ENCODE measurements around the gene MYH11. TPM values are rescaled to one million over a fixed set of nuclear protein-coding genes. Genes with fewer than 3 reads are reported as not detected.
A peak's percentile ranks its signal among the peaks of the same experiment; 100 is the strongest.

The MYH11 gene
- total and polyA plus RNA-seq, 2 of the 13 experiments (the other 11 are each of a cell fraction or from before 2014, with no cell fraction given): not detected

DNA sequence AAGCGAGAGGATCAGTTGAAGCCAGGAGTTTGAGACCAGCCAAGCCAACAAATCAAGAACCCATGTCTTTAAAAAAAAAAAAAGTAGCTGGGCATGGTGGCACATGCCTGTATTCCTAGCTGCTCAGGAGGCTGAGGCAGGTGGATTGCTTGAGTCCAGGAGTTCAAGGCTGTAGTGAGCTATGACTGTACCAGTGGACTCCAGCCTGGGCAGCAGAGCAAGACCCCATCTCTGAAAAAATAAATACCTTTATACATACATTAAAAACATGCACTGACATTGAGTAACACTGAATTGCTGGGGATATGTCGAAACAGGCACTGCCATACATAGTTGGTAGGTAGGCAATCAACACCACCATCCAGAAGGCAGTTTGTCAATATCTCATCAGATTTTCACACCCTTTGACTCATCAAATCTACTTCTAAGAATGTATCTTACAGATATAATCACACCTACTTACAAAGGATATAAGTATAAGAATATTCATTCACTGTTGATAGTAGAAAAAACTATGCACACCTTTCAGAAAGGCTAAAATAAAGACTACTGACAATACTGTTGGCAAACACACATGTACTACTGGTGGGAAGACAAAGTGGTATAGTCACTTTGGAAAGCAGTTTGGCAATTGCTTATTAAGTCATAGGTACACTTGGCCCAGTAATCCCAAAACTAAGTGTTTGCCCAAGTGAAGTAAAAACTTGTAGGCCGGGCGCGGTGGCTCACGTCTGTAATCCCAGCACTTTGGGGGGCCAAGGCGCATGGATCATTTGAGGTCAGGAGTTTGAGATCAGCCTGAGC is 37.9 kb upstream of the MYH11 start (continued):
- TF ChIP-seq ZNF407 (CRISPR knock-in tag; IDR thresholded peaks at IDR 0.05; ENCODE audit: not compliant biosample characterization) (no peak), RCOR2 (CRISPR knock-in tag; IDR thresholded peaks at IDR 0.05) (0 out of 2 replicates have a peak, but pooled peaks have one; percentile 33), ZNF121 (CRISPR knock-in tag; IDR thresholded peaks at IDR 0.05) (peak; percentile 94), POGZ (CRISPR knock-in tag; IDR thresholded peaks at IDR 0.05) (no peak)

Measured in HepG2 (cell line).